ENCODE data around the gene FOXF1. TPM values are rescaled to one million over a fixed set of nuclear protein-coding genes. Genes with fewer than 3 reads are reported as not detected.

Gene FOXF1
- total RNA-seq, 2 experiments from 2014 or later, result not detected

GRCh38 chr16:86464044-86464443 is 46.3 kb upstream of the FOXF1 start:
- peaks cover 17% of the 10 kb centered on the region for H3K9me3 Mint-ChIP-seq
- TF ChIP-seq, protein P1, sequence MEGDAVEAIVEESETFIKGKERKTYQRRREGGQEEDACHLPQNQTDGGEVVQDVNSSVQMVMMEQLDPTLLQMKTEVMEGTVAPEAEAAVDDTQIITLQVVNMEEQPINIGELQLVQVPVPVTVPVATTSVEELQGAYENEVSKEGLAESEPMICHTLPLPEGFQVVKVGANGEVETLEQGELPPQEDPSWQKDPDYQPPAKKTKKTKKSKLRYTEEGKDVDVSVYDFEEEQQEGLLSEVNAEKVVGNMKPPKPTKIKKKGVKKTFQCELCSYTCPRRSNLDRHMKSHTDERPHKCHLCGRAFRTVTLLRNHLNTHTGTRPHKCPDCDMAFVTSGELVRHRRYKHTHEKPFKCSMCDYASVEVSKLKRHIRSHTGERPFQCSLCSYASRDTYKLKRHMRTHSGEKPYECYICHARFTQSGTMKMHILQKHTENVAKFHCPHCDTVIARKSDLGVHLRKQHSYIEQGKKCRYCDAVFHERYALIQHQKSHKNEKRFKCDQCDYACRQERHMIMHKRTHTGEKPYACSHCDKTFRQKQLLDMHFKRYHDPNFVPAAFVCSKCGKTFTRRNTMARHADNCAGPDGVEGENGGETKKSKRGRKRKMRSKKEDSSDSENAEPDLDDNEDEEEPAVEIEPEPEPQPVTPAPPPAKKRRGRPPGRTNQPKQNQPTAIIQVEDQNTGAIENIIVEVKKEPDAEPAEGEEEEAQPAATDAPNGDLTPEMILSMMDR (IDR thresholded peaks at IDR 0.05), result no peak
- intact Hi-C loops (cut with DNase I, micrococcal nuclease), result no loop called here
- no peak for ATAC-seq (ENCODE audit: poor library complexity)
- no peak overlapping the region for H3K27ac Mint-ChIP-seq
- Histone ChIP-seq H3K4me1 (ENCODE audit: insufficient read depth, low read length) (no peaks in the 10 kb centered on the region), H3K36me3 (ENCODE audit: insufficient read depth, low read length) (no peaks in the 10 kb centered on the region), H3K27ac (ENCODE audit: low read depth in 1 of 2, low read length in 2 of 2) (no peak overlapping the region), H3K27me3 (ENCODE audit: control insufficient read depth in 1 of 2, insufficient read depth in 2 of 2, low read length in 2 of 2) (no peaks in the 10 kb centered on the region), H3K4me3 (ENCODE audit: low read length) (no peak overlapping the region), H3K9me3 (ENCODE audit: control insufficient read depth in 1 of 2, insufficient read depth in 1 of 2, low read length in 2 of 2) (peaks cover 0 to 44% of the 10 kb centered on the region in 2 experiments)
- H3K36me3 Mint-ChIP-seq (ENCODE audit: low read depth), result no peaks in the 10 kb centered on the region
- CTCF ChIA-PET, result no interaction called here
- H3K4me1 Mint-ChIP-seq (ENCODE audit: low read depth), result no peaks in the 10 kb centered on the region
- H3K27me3 Mint-ChIP-seq, result peaks cover 4% of the 10 kb centered on the region
- no peak for DNase-seq
- POLR2A ChIA-PET, result no interaction called here
- H3K4me3 Mint-ChIP-seq, result no peak overlapping the region

DNA sequence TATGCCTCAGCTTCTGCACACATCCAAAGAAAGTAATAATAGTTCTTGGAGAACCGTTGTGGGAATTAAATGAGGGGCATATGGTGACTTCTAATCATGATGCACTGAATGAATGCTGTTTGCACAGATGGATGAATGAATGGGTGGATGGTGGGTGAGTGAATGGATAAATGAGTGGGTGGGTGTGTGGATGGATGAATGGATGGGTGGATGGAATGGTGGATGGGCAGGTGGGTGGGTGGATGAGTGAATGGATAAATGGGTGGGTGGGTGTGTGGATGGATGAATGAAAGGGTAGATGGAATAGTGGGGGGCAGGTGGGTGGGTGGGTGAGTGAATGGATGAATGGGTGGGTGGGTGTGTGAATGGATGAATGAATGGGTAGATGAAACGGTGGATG is 44.9 kb upstream of the FOXF1 start:
- H3K4me3 ChIP-seq (ENCODE audit: low read length), result no peak overlapping the region
- H3K27ac Mint-ChIP-seq, result no peak overlapping the region
- ATAC-seq (ENCODE audit: poor library complexity) (no peak), DNase-seq (no peak)
- intact Hi-C loops (cut with DNase I, micrococcal nuclease), result no loop called here
- H3K9me3 Mint-ChIP-seq, result peaks cover 17% of the 10 kb centered on the region
- ChIA-PET CTCF (no interaction called here), POLR2A (no interaction called here)
- no peak overlapping the region for H3K27ac ChIP-seq (ENCODE audit: low read depth in 1 of 2, low read length in 2 of 2)
- TF ChIP-seq, protein P1 (IDR thresholded peaks at IDR 0.05), result no peak
- H3K36me3 ChIP-seq (ENCODE audit: insufficient read depth, low read length), result no peaks in the 10 kb centered on the region
- peaks cover 0 to 38% of the 10 kb centered on the region in 2 experiments for H3K9me3 ChIP-seq (ENCODE audit: control insufficient read depth in 1 of 2, insufficient read depth in 1 of 2, low read length in 2 of 2)
- no peaks in the 10 kb centered on the region for H3K4me1 ChIP-seq (ENCODE audit: insufficient read depth, low read length)
- H3K27me3 Mint-ChIP-seq, result peaks cover 4% of the 10 kb centered on the region
- no peaks in the 10 kb centered on the region for H3K36me3 Mint-ChIP-seq (ENCODE audit: low read depth)
- H3K4me3 Mint-ChIP-seq, result no peak overlapping the region
- H3K27me3 ChIP-seq (ENCODE audit: control insufficient read depth in 1 of 2, insufficient read depth in 2 of 2, low read length in 2 of 2), result no peaks in the 10 kb centered on the region
- H3K4me1 Mint-ChIP-seq (ENCODE audit: low read depth), result no peaks in the 10 kb centered on the region

DNA sequence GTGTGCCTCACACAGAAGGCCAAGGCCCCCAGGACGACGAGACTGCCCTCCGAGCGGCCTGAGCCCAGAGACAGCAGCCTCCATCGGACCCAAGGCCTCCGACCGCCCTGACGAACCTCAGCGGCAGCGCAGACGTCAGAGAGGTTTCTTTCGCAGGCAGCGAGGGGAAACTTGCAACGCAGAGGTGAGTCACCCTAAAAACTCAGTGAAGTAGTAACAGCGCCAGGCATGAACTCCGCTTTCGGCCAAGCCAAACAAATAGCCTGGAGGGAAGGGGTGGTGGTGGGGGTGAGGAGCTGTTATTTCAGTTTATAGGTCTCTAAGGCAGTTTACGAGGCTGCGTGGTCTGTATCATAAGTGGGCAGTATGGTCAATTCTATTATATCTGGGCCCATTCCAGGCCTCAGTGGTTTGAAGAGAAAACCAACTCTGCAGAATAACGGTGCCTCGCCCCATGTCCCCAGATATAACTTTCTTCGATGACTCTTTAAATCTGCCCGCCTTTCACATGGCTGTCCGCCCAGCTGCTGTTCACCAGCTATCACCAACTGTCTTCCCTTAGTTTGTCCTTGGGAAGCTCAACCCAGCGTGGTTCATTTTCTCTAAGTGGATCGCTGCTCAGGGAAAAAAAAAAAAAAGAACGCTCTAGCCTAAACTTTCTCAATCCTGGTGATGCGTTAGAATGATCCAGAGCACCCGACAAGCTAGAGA is 43.5 kb upstream of the FOXF1 start:
- no peak overlapping the region for H3K4me3 ChIP-seq (ENCODE audit: low read length)
- no peaks in the 10 kb centered on the region for H3K4me1 ChIP-seq (ENCODE audit: insufficient read depth, low read length)
- ChIA-PET POLR2A (no interaction called here), CTCF (no interaction called here)
- no peak overlapping the region for H3K27ac Mint-ChIP-seq
- H3K9me3 Mint-ChIP-seq, result peaks cover 6% of the 10 kb centered on the region
- DNase-seq, result no peak
- no peak for ATAC-seq (ENCODE audit: poor library complexity)
- H3K27me3 ChIP-seq (ENCODE audit: control insufficient read depth in 1 of 2, insufficient read depth in 2 of 2, low read length in 2 of 2), result no peaks in the 10 kb centered on the region
- H3K4me3 Mint-ChIP-seq, result no peak overlapping the region
- no peaks in the 10 kb centered on the region for H3K4me1 Mint-ChIP-seq (ENCODE audit: low read depth)
- H3K36me3 ChIP-seq (ENCODE audit: insufficient read depth, low read length), result no peaks in the 10 kb centered on the region
- no peaks in the 10 kb centered on the region for H3K36me3 Mint-ChIP-seq (ENCODE audit: low read depth)
- peaks cover 0 to 33% of the 10 kb centered on the region in 2 experiments for H3K9me3 ChIP-seq (ENCODE audit: control insufficient read depth in 1 of 2, insufficient read depth in 1 of 2, low read length in 2 of 2)
- no peaks in the 10 kb centered on the region for H3K27me3 Mint-ChIP-seq
- TF ChIP-seq, protein P1 (IDR thresholded peaks at IDR 0.05), result no peak
- intact Hi-C loops (cut with DNase I, micrococcal nuclease), result no loop called here
- H3K27ac ChIP-seq (ENCODE audit: low read depth in 1 of 2, low read length in 2 of 2), result no peak overlapping the region

Measured in CD4-positive, alpha-beta T cell (primary cell).